Measurements from ENCODE around the gene CETP. TPM values are rescaled to one million over a fixed set of nuclear protein-coding genes. Genes with fewer than 3 reads are reported as not detected.

The CETP gene
- total RNA-seq, 1 donor = not detected

- no peak for TF ChIP-seq CTCF (IDR thresholded peaks at IDR 0.05; ENCODE audit: insufficient read depth, low read depth, low read length)
- H3K4me3 ChIP-seq (ENCODE audit: low read depth, low read length) = no peak overlapping the region
- DNase-seq (ENCODE audit: low read depth) = no peak
Observed at GRCh38 chr16:57016301-57016700, 54.6 kb downstream of the CETP start.

DNA sequence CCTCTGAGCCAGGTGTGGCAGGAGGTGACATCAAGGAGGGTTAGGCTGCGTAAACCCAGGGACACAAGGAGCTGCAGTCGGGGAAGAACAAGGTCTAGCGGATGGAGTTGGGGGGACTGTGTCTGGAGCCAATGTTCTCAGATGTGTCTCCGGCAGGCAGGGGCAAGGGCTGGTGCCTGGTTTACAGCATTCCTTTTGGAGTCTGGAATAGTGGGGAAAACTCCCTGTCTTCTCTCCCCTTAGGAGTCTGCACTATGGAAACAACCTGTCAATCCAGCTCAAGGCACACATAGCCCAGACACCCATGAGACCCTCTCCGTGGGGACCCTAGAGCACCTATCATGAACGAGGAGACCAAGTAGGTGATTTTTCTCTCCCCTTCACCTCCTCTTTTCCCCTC lies 55.1 kb downstream of the CETP start:
- no peak for DNase-seq (ENCODE audit: low read depth)
- no peak for TF ChIP-seq CTCF (IDR thresholded peaks at IDR 0.05; ENCODE audit: insufficient read depth, low read depth, low read length)

GRCh38 chr16:57017251-57017650 lies 55.5 kb downstream of the CETP start:
- DNase-seq (ENCODE audit: low read depth) = no peak
- TF ChIP-seq CTCF (IDR thresholded peaks at IDR 0.05; ENCODE audit: insufficient read depth, low read depth, low read length) = no peak

More for the DNA sequence above, 55.1 kb downstream of the CETP start:
- no peak overlapping the region for H3K4me3 ChIP-seq (ENCODE audit: low read depth, low read length)

GRCh38 chr16:57019746-57020145 lies 58.0 kb downstream of the CETP start:
- no peak for TF ChIP-seq CTCF (IDR thresholded peaks at IDR 0.05; ENCODE audit: insufficient read depth, low read depth, low read length)
- DNase-seq (ENCODE audit: low read depth) = no peak

More at GRCh38 chr16:57017251-57017650, 55.5 kb downstream of the CETP start:
- H3K4me3 ChIP-seq (ENCODE audit: low read depth, low read length) = no peak overlapping the region

DNA sequence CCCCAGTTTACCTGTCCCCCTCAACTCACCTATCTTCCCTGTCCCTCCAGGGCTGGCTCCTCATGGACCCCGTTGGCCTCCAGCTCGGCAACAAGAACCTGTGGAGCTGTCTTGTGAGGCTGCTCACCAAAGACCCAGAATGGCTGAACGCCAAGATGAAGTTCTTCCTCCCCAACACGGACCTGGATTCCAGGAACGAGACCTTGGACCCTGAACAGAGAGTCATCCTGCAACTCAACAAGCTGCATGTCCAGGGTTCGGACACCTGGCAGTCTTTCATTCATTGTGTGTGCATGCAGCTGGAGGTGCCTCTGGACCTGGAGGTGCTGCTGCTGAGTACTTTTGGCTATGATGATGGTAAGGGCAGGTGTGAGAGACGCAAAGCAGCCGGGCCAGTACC lies 58.9 kb downstream of the CETP start:
- DNase-seq (ENCODE audit: low read depth) = no peak
- TF ChIP-seq CTCF (IDR thresholded peaks at IDR 0.05; ENCODE audit: insufficient read depth, low read depth, low read length) = no peak
- no peak overlapping the region for H3K4me3 ChIP-seq (ENCODE audit: low read depth, low read length)

More at GRCh38 chr16:57019746-57020145, 58.0 kb downstream of the CETP start:
- no peak overlapping the region for H3K4me3 ChIP-seq (ENCODE audit: low read depth, low read length)

DNA sequence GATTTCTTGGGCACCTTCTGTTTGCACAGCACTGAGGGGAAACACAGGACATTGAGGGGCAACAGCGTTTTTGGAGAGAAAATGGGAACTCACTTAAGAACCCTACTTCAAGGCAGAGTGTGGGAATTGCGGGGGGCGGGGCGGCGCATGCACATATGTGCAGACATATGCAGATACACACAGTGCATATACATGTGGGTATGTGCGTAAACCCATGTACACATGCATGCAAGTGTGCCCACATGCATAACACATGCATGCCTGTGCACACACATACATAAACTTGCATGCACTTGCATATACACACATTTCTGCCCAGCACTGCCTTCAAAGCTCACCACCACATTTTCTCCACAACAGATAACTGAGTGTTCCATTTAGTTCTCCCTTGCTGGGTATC lies 60.0 kb downstream of the CETP start:
- DNase-seq (ENCODE audit: low read depth) = no peak
- TF ChIP-seq CTCF (IDR thresholded peaks at IDR 0.05; ENCODE audit: insufficient read depth, low read depth, low read length) = no peak
- H3K4me3 ChIP-seq (ENCODE audit: low read depth, low read length) = no peak overlapping the region

GRCh38 chr16:57022445-57022844 lies 60.7 kb downstream of the CETP start:
- no peak for TF ChIP-seq CTCF (IDR thresholded peaks at IDR 0.05; ENCODE audit: insufficient read depth, low read depth, low read length)
- no peak overlapping the region for H3K4me3 ChIP-seq (ENCODE audit: low read depth, low read length)
- no peak for DNase-seq (ENCODE audit: low read depth)

Measured in fibroblast of villous mesenchyme (primary cell).